ENCODE data around the gene CLIC5.

- TF ChIP-seq CTCF (IDR thresholded peaks at IDR 0.05), result no peak
- TF ChIP-seq POLR2A (IDR thresholded peaks at IDR 0.05), result no peak
Observed at GRCh38 chr6:45884336-45884735, 131.3 kb downstream of the CLIC5 start.

Data from testis (tissue), 2 donors.